ENCODE results near the gene DOK5.

The DOK5 gene

GRCh38 chr20:54548849-54549248, 73.5 kb downstream of the DOK5 start:
- Histone ChIP-seq H3K27ac (ENCODE audit: low read depth, low read length) (no peak overlapping the region), H3K4me3 (ENCODE audit: insufficient read depth, low read length, poor library complexity, severe bottlenecking) (no peak overlapping the region), H3F3A (ENCODE audit: insufficient read depth) (no peaks in the 10 kb centered on the region), H3K79me2 (ENCODE audit: insufficient read depth, low read length) (no peaks in the 10 kb centered on the region), H3K9me3 (ENCODE audit: insufficient read depth, low read length) (no peaks in the 10 kb centered on the region), H3K36me3 (ENCODE audit: low read length) (no peaks in the 10 kb centered on the region), H3K27me3 (ENCODE audit: low read length) (no peaks in the 10 kb centered on the region), H3K9me2 (replicated peaks; ENCODE audit: insufficient read depth, low read length) (no peaks in the 10 kb centered on the region), H4K20me1 (ENCODE audit: low read depth, low read length) (no peaks in the 10 kb centered on the region), H3K4me2 (ENCODE audit: low read depth, low read length, poor library complexity, severe bottlenecking) (no peak overlapping the region), H2AFZ (ENCODE audit: low read depth, low read length, severe bottlenecking) (no peak overlapping the region), H3K9ac (ENCODE audit: low read length) (no peak overlapping the region)
- TF ChIP-seq CTCF (IDR thresholded peaks at IDR 0.05; ENCODE audit: insufficient read depth, low read length, poor library complexity, severe bottlenecking) (no peak), EZH2phosphoT487 (conservative IDR thresholded peaks at IDR 0.05; ENCODE audit: low read length) (no peak)

- no peak overlapping the region for H3K4me3 ChIP-seq (ENCODE audit: insufficient read depth, low read length, poor library complexity, severe bottlenecking)
- no peak overlapping the region for H3K4me2 ChIP-seq (ENCODE audit: low read depth, low read length, poor library complexity, severe bottlenecking)
- no peaks in the 10 kb centered on the region for H3K9me3 ChIP-seq (ENCODE audit: insufficient read depth, low read length)
- H3K27me3 ChIP-seq (ENCODE audit: low read length): no peaks in the 10 kb centered on the region
- no peak overlapping the region for H2AFZ ChIP-seq (ENCODE audit: low read depth, low read length, severe bottlenecking)
- no peaks in the 10 kb centered on the region for H4K20me1 ChIP-seq (ENCODE audit: low read depth, low read length)
- H3K27ac ChIP-seq (ENCODE audit: low read depth, low read length): no peak overlapping the region
- no peaks in the 10 kb centered on the region for H3K36me3 ChIP-seq (ENCODE audit: low read length)
- H3F3A ChIP-seq (ENCODE audit: insufficient read depth): no peaks in the 10 kb centered on the region
- no peak overlapping the region for H3K9ac ChIP-seq (ENCODE audit: low read length)
- H3K79me2 ChIP-seq (ENCODE audit: insufficient read depth, low read length): no peaks in the 10 kb centered on the region
- no peaks in the 10 kb centered on the region for H3K9me2 ChIP-seq (replicated peaks; ENCODE audit: insufficient read depth, low read length)
- TF ChIP-seq EZH2phosphoT487 (conservative IDR thresholded peaks at IDR 0.05; ENCODE audit: low read length) (no peak), CTCF (IDR thresholded peaks at IDR 0.05; ENCODE audit: insufficient read depth, low read length, poor library complexity, severe bottlenecking) (no peak)
Observed at GRCh38 chr20:54549658-54550326, 74.4 kb downstream of the DOK5 start.

GRCh38 chr20:54550776-54551396, 75.5 kb downstream of the DOK5 start:
- Histone ChIP-seq H3K36me3 (ENCODE audit: low read length) (no peaks in the 10 kb centered on the region), H2AFZ (ENCODE audit: low read depth, low read length, severe bottlenecking) (no peak overlapping the region), H3K4me2 (ENCODE audit: low read depth, low read length, poor library complexity, severe bottlenecking) (no peak overlapping the region), H3K4me3 (ENCODE audit: insufficient read depth, low read length, poor library complexity, severe bottlenecking) (no peak overlapping the region), H4K20me1 (ENCODE audit: low read depth, low read length) (no peaks in the 10 kb centered on the region), H3K9me2 (replicated peaks; ENCODE audit: insufficient read depth, low read length) (no peaks in the 10 kb centered on the region), H3K9me3 (ENCODE audit: insufficient read depth, low read length) (no peaks in the 10 kb centered on the region), H3K79me2 (ENCODE audit: insufficient read depth, low read length) (no peaks in the 10 kb centered on the region), H3F3A (ENCODE audit: insufficient read depth) (no peaks in the 10 kb centered on the region), H3K27me3 (ENCODE audit: low read length) (no peaks in the 10 kb centered on the region), H3K27ac (ENCODE audit: low read depth, low read length) (no peak overlapping the region), H3K9ac (ENCODE audit: low read length) (no peak overlapping the region)
- TF ChIP-seq EZH2phosphoT487 (conservative IDR thresholded peaks at IDR 0.05; ENCODE audit: low read length) (no peak), CTCF (IDR thresholded peaks at IDR 0.05; ENCODE audit: insufficient read depth, low read length, poor library complexity, severe bottlenecking) (no peak)

Data from SU-DHL-6 (cell line).